Measurements from ENCODE around the gene DENND1A.

GRCh38 chr9:123881604-123882003 lies 48.3 kb downstream of the DENND1A start:
- no peak for TF ChIP-seq YY1 (IDR thresholded peaks at IDR 0.05; ENCODE audit: insufficient read depth, insufficient read length)
- no peak for TF ChIP-seq ZNF274 (IDR thresholded peaks at IDR 0.05; ENCODE audit: low read depth, low read length)

Data from NT2/D1 (cell line).